Activated T-helper 2 cell treated with anti-CD3 and anti-CD28 coated beads, Interferon-gamma antibody, Interleukin-2, Interleukin-4, amounts not matched to agents 10 μg/mL and 5 μg/mL and 100 μg/mL, durations not matched to agents 14 hours and 24 hours and 36 hours (primary cell): ENCODE data around the gene DAPK1. TPM values are rescaled to one million over a fixed set of nuclear protein-coding genes. Genes with fewer than 3 reads are reported as not detected.

Experiments
- DNase-seq: peaks from one replicate; pipeline ENCODE4 v3.0.0; 2021; ENCODE audit warnings: low spot score
- H3K27ac Mint-ChIP-seq: one replicate; pipeline ENCODE4 v1.8.0; 2021; ENCODE audit warnings: mixed read lengths
- H3K27me3 Mint-ChIP-seq: one replicate; pipeline ENCODE4 v1.8.0; 2021; ENCODE audit warnings: low read depth, mixed read lengths
- H3K36me3 Mint-ChIP-seq: one replicate; pipeline ENCODE4 v1.8.0; 2021; ENCODE audit warnings: low read depth, mixed read lengths
- H3K4me1 Mint-ChIP-seq: one replicate; pipeline ENCODE4 v1.8.0; 2021; ENCODE audit warnings: low read depth, mixed read lengths
- H3K4me3 Mint-ChIP-seq: one replicate; pipeline ENCODE4 v1.8.0; 2021; ENCODE audit warnings: low read depth, mild to moderate bottlenecking, moderate library complexity, mixed read lengths
- H3K9me3 Mint-ChIP-seq: one replicate; pipeline ENCODE4 v1.8.0; 2021; ENCODE audit warnings: mixed read lengths
- intact Hi-C: fragments of 100-400 bp; cut with micrococcal nuclease; formaldehyde crosslinking; loops from one replicate; pipeline ENCODE4 v1.15.1; 2023
- total RNA-seq: library from RNA; stranded (reverse); gene quantifications from 2 replicates; pipeline ENCODE4 v1.2.3, GENCODE V29; 2022

Gene DAPK1
- total RNA-seq, 1 donor from 2014 or later, result 39.1 TPM

- intact Hi-C loops, result no loop called here
- Mint-ChIP-seq H3K27me3 (no peaks in the 10 kb centered on the region), H3K27ac (no peak overlapping the region), H3K9me3 (no peaks in the 10 kb centered on the region), H3K4me3 (no peak overlapping the region), H3K4me1 (no peaks in the 10 kb centered on the region), H3K36me3 (no peaks in the 10 kb centered on the region)
- DNase-seq, result no peak
Observed at GRCh38 chr9:87622923-87623322, 125.3 kb downstream of the DAPK1 start.

- Mint-ChIP-seq H3K27ac (no peak overlapping the region), H3K27me3 (no peaks in the 10 kb centered on the region), H3K9me3 (no peaks in the 10 kb centered on the region), H3K4me3 (no peak overlapping the region), H3K36me3 (no peaks in the 10 kb centered on the region), H3K4me1 (no peaks in the 10 kb centered on the region)
- DNase-seq, result no peak
- intact Hi-C loops, result no loop called here
Observed at GRCh38 chr9:87628346-87628745, 130.7 kb downstream of the DAPK1 start.

- intact Hi-C loops, result no loop called here
- no peak for DNase-seq
- Mint-ChIP-seq H3K27ac (no peak overlapping the region), H3K36me3 (no peaks in the 10 kb centered on the region), H3K4me3 (no peak overlapping the region), H3K27me3 (no peaks in the 10 kb centered on the region), H3K4me1 (no peaks in the 10 kb centered on the region), H3K9me3 (no peaks in the 10 kb centered on the region)
Observed at GRCh38 chr9:87629104-87629503, 131.4 kb downstream of the DAPK1 start.

GRCh38 chr9:87630266-87630665 is 132.6 kb downstream of the DAPK1 start:
- Mint-ChIP-seq H3K9me3 (no peaks in the 10 kb centered on the region), H3K27me3 (no peaks in the 10 kb centered on the region), H3K36me3 (no peaks in the 10 kb centered on the region), H3K4me1 (no peaks in the 10 kb centered on the region), H3K27ac (no peak overlapping the region), H3K4me3 (no peak overlapping the region)
- intact Hi-C loops, result no loop called here
- DNase-seq, result no peak

- no peak for DNase-seq
- Mint-ChIP-seq H3K36me3 (no peaks in the 10 kb centered on the region), H3K27me3 (no peaks in the 10 kb centered on the region), H3K27ac (no peak overlapping the region), H3K4me1 (no peaks in the 10 kb centered on the region), H3K4me3 (no peak overlapping the region), H3K9me3 (no peaks in the 10 kb centered on the region)
- intact Hi-C loops, result no loop called here
Observed at GRCh38 chr9:87630846-87631245, 133.2 kb downstream of the DAPK1 start.

GRCh38 chr9:87635656-87636501 is 138.2 kb downstream of the DAPK1 start:
- no peaks in the 10 kb centered on the region for H3K9me3 Mint-ChIP-seq
- H3K27ac Mint-ChIP-seq, result no peak overlapping the region
- DNase-seq, result no peak
- H3K27me3 Mint-ChIP-seq, result no peaks in the 10 kb centered on the region
- intact Hi-C loops, result no loop called here
- no peaks in the 10 kb centered on the region for H3K36me3 Mint-ChIP-seq
- H3K4me3 Mint-ChIP-seq, result no peak overlapping the region
- H3K4me1 Mint-ChIP-seq, result no peaks in the 10 kb centered on the region

- Mint-ChIP-seq H3K9me3 (no peaks in the 10 kb centered on the region), H3K4me1 (peaks cover 7% of the 10 kb centered on the region), H3K4me3 (no peak overlapping the region), H3K36me3 (no peaks in the 10 kb centered on the region), H3K27me3 (no peaks in the 10 kb centered on the region), H3K27ac (no peak overlapping the region)
- DNase-seq, result no peak
- intact Hi-C loops, result no loop called here
Observed at GRCh38 chr9:87638292-87638691, 140.6 kb downstream of the DAPK1 start.

- intact Hi-C loops, result no loop called here
- no peaks in the 10 kb centered on the region for H3K9me3 Mint-ChIP-seq
- H3K4me3 Mint-ChIP-seq, result no peak overlapping the region
- no peaks in the 10 kb centered on the region for H3K36me3 Mint-ChIP-seq
- H3K27ac Mint-ChIP-seq, result no peak overlapping the region
- H3K4me1 Mint-ChIP-seq, result peaks cover 7% of the 10 kb centered on the region
- DNase-seq, result no peak
- no peaks in the 10 kb centered on the region for H3K27me3 Mint-ChIP-seq
Observed at GRCh38 chr9:87639949-87640348, 142.3 kb downstream of the DAPK1 start.

GRCh38 chr9:87640385-87640795 is 142.7 kb downstream of the DAPK1 start:
- Mint-ChIP-seq H3K27ac (no peak overlapping the region), H3K4me1 (peaks cover 7% of the 10 kb centered on the region)

GRCh38 chr9:87641067-87641466 is 143.4 kb downstream of the DAPK1 start:
- Mint-ChIP-seq H3K36me3 (no peaks in the 10 kb centered on the region), H3K4me3 (no peak overlapping the region), H3K27ac (no peak overlapping the region), H3K9me3 (no peaks in the 10 kb centered on the region), H3K4me1 (peaks cover 7% of the 10 kb centered on the region), H3K27me3 (no peaks in the 10 kb centered on the region)
- no peak for DNase-seq
- intact Hi-C loops, result no loop called here

More at GRCh38 chr9:87640385-87640795, 142.7 kb downstream of the DAPK1 start:
- intact Hi-C loops, result no loop called here
- Mint-ChIP-seq H3K4me3 (no peak overlapping the region), H3K9me3 (no peaks in the 10 kb centered on the region), H3K27me3 (no peaks in the 10 kb centered on the region), H3K36me3 (no peaks in the 10 kb centered on the region)
- no peak for DNase-seq

- H3K9me3 Mint-ChIP-seq, result no peaks in the 10 kb centered on the region
- intact Hi-C loops, result no loop called here
Observed at GRCh38 chr9:87642330-87643106, 144.9 kb downstream of the DAPK1 start.

GRCh38 chr9:87643107-87643650 is 145.5 kb downstream of the DAPK1 start:
- intact Hi-C loops, result no loop called here
- H3K9me3 Mint-ChIP-seq, result no peaks in the 10 kb centered on the region
- no peaks in the 10 kb centered on the region for H3K27me3 Mint-ChIP-seq
- H3K4me3 Mint-ChIP-seq, result no peak overlapping the region
- H3K36me3 Mint-ChIP-seq, result no peaks in the 10 kb centered on the region
- H3K4me1 Mint-ChIP-seq, result peaks cover 7% of the 10 kb centered on the region
- H3K27ac Mint-ChIP-seq, result no peak overlapping the region
- no peak for DNase-seq

More at GRCh38 chr9:87642330-87643106, 144.9 kb downstream of the DAPK1 start:
- Mint-ChIP-seq H3K36me3 (no peaks in the 10 kb centered on the region), H3K27me3 (no peaks in the 10 kb centered on the region), H3K4me1 (peaks cover 7% of the 10 kb centered on the region), H3K27ac (no peak overlapping the region), H3K4me3 (no peak overlapping the region)
- DNase-seq, result no peak
